Testis (tissue), 3 donors: ENCODE measurements around the gene CAPZB. TPM values are rescaled to one million over a fixed set of nuclear protein-coding genes. Genes with fewer than 3 reads are reported as not detected.

ENCODE experiments used
- DNase-seq: peaks from one replicate; pipeline ENCODE4 v3.0.0-alpha.2; 2019
- H3K27ac ChIP-seq, 2 donors: fragments of 200-600 bp; sonication (generic); one replicate each; pipeline ENCODE4 v1.5.1; 2019
- H3K27me3 ChIP-seq: fragments of 200-600 bp; sonication (generic); one replicate; pipeline ENCODE4 v1.5.1; 2019
- H3K36me3 ChIP-seq: fragments of 200-600 bp; sonication (generic); one replicate; pipeline ENCODE4 v1.5.1; 2017; ENCODE audit warnings: low read depth; ENCODE audit errors: missing control alignments
- H3K4me1 ChIP-seq: fragments of 200-600 bp; sonication (generic); one replicate; pipeline ENCODE4 v1.5.1; 2019
- H3K4me3 ChIP-seq, 2 donors: fragments of 200-600 bp; sonication (generic); one replicate each; pipeline ENCODE4 v1.5.1; 2017 to 2019
- H3K9me3 ChIP-seq: fragments of 200-600 bp; sonication (generic); one replicate; pipeline ENCODE4 v1.5.1; 2017
- POLR2A ChIP-seq: fragments of 450-650 bp; IDR thresholded peaks from one replicate; pipeline ENCODE4 v1.6.1; 2017; ENCODE audit warnings: antibody characterized with exemption, mild to moderate bottlenecking, moderate library complexity
- WGBS, 2 donors: methylation state at CpG; one replicate each; pipeline ENCODE4 v1.1.5; 2018; 5-methylcytosine and 5-hydroxymethylcytosine counted together
- intact Hi-C: fragments of 100-400 bp; cut with DNase I; formaldehyde crosslinking; loops from one replicate; pipeline ENCODE4 v1.15.1; 2023; ENCODE audit warnings: low total_unique reads
- polyA plus RNA-seq: library from polyadenylated mRNA; stranded (reverse); fragments of 350-450 nt; fragmentation: Illumina TruSeq; extraction: RNeasy Lipid Tissue Mini Kit (QIAGEN cat#74804); gene quantifications from one replicate; pipeline ENCODE4 v1.2.3, GENCODE V29; 2014; ENCODE audit warnings: low read depth, low replicate concordance; ENCODE audit not compliant: insufficient read depth
- total RNA-seq, 2 donors: library from RNA; depleted of rRNA; stranded (reverse); fragments of >200 nt; gene quantifications; one replicate each; pipeline ENCODE4 v1.2.3, GENCODE V29; 2016
- TF ChIP-seq, protein P1 (sequence below), 3 experiments: fragments of 450-650 bp in 2 of 3; fragments of 200-600 bp in 1 of 3; sonication (generic) in 1 of 3; IDR thresholded peaks; one replicate each; pipeline ENCODE4 v1.5.1; 2016 to 2019; ENCODE audit warnings: antibody characterized with exemption in 3 of 3, mild to moderate bottlenecking in 2 of 3, moderate library complexity in 1 of 3

Gene CAPZB
- total and polyA plus RNA-seq, 3 donors from 2014 or later, result 147 to 502 (median 207) TPM

DNA sequence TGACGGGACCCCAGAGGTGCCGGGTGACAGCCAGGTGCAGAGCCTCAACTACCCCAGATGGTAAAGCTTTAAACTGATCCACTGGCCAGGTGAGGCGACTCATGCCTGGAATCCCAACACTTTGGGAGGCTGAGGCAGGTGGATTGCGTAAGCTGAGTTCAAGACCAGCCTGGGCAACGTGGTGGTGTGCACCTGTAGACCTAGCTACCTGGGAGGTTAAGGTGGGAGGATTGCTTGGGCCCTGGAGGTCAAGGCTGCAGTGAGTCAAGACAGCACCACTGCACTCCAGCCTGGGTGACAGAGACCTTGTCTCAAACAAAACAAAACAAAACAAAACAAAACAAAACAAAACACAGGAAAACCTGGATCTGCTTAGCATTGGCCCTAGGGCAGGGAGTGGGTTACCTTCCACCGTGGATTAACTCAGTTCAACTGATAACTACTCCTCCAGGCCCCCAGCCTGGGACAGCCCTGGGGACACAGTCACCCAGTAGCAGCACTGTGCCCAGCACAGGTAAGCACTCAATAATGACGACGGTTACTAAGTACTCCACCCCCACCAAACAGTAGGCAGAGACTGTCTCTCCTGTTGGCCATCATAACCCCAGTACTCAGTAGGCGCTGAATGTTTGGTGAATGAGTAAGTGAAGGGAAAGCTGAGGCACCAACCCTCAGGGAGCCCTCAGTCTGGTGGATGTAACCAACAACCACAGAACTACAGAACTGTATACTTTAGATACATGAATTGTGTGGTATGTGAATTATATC lies 151.6 kb downstream of the CAPZB start:
- intact Hi-C loops, result no loop called here
- TF ChIP-seq, protein P1, sequence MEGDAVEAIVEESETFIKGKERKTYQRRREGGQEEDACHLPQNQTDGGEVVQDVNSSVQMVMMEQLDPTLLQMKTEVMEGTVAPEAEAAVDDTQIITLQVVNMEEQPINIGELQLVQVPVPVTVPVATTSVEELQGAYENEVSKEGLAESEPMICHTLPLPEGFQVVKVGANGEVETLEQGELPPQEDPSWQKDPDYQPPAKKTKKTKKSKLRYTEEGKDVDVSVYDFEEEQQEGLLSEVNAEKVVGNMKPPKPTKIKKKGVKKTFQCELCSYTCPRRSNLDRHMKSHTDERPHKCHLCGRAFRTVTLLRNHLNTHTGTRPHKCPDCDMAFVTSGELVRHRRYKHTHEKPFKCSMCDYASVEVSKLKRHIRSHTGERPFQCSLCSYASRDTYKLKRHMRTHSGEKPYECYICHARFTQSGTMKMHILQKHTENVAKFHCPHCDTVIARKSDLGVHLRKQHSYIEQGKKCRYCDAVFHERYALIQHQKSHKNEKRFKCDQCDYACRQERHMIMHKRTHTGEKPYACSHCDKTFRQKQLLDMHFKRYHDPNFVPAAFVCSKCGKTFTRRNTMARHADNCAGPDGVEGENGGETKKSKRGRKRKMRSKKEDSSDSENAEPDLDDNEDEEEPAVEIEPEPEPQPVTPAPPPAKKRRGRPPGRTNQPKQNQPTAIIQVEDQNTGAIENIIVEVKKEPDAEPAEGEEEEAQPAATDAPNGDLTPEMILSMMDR (IDR thresholded peaks at IDR 0.05), result no peak
- TF ChIP-seq POLR2A, result no peak
- H3K4me3 ChIP-seq, result no peak overlapping the region
- H3K27me3 ChIP-seq, result no peaks in the 10 kb centered on the region
- WGBS, 2 donors, result 77 to 85% methylated on average over 6 to 9 of the region's 9 CpGs
- H3K27ac ChIP-seq, result no peak overlapping the region
- DNase-seq, result no peak
- H3K36me3 ChIP-seq, result no peaks in the 10 kb centered on the region
- H3K9me3 ChIP-seq, result no peaks in the 10 kb centered on the region
- no peaks in the 10 kb centered on the region for H3K4me1 ChIP-seq

DNA sequence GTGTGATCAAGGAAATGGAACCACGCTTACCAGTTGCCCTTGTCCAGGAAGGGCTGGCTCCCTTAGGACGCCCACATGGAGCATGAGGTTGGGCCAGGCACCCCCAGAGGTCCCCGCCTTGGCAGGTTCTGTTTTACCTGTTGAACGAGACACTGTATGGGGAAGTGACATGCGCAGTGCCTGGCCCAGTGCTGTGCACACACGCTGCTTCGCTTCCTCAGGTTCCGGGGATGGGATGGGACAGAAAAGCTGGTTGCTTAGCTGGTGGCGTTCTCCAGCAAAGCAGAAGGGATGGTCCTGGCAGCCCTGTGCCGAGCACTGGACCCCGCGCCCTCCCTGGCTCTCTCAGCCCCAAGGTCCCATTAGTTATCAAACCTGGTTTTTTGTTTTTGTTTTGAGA lies 152.5 kb downstream of the CAPZB start:
- Histone ChIP-seq H3K27me3 (no peaks in the 10 kb centered on the region), H3K4me1 (no peaks in the 10 kb centered on the region), H3K27ac (no peak overlapping the region), H3K4me3 (no peak overlapping the region), H3K36me3 (no peaks in the 10 kb centered on the region), H3K9me3 (no peaks in the 10 kb centered on the region)
- TF ChIP-seq, protein P1 (IDR thresholded peaks at IDR 0.05), result no peak
- no peak for TF ChIP-seq POLR2A
- WGBS, 2 donors, result 92 to 93% methylated on average over 10 to 12 of the region's 12 CpGs
- DNase-seq, result no peak
- intact Hi-C loops, result no loop called here

DNA sequence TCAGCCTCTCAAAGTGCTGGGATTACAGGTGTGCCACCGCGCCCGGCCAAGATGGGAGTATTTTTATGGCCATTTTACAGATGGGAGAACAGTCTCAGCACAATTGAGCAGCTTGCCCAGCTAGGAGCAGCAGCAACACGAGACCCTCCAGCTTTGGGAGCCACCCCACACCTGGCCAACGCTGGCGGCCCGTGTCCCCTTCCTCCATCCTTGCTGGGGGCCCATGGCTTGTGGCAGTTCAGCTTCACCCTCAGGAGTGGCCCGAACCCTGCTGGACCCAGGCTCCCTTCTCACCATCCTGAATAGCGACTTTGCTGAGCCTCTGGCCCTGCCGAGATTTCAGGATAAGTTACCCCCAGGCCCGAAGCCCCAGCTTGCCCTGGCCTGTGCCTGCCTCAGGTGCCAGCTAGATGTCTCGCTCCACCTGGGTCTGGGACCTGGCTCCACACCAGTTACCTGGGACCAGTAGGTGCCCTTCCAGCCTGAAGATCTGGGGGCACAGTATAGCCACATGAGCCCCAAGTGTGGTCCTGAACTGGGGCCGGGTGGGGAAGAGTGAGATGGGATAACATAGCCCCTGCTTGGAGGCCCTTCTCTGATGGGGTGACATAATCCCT lies 154.0 kb downstream of the CAPZB start:
- Histone ChIP-seq H3K9me3 (no peaks in the 10 kb centered on the region), H3K36me3 (no peaks in the 10 kb centered on the region), H3K4me3 (no peak overlapping the region), H3K27me3 (no peaks in the 10 kb centered on the region), H3K4me1 (no peaks in the 10 kb centered on the region), H3K27ac (no peak overlapping the region)
- TF ChIP-seq, protein P1 (IDR thresholded peaks at IDR 0.05), result no peak
- TF ChIP-seq POLR2A, result no peak
- WGBS, 2 donors, result 85 to 93% methylated on average over 5 to 13 of the region's 13 CpGs
- intact Hi-C loops, result no loop called here
- DNase-seq, result no peak

DNA sequence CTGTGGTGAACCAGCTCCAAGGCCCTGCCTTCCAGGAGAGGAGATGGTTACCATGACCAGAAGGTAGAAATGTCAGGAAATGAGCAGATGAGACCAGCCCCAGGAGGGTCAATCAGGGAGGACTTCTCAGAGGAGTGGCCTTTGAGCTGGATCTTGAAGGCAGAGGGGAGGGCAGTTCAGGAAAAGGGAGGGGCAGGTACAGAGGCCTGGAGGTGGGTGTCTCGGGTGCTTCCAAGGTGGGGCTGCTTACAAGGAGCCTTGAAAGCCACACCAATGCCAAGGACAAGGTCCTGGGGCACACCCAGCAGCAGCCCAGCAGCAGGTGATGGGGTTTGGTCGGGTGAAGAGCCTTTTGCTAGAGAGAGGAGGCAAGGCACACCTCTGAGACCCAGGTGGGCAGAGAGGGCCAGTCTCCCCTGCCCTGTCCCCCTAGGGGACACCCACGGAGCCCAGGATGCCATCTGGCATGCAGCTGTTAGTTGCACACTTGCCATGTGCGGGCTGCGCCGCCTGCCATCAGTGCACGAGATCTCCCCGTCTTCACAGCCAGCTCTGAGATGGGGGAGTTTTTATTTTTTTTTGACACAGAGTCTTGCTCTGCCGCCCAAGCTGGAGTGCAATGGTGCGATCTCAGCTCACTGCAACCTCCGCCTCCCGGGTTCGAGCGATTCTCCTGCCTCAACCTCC lies 154.7 kb downstream of the CAPZB start:
- intact Hi-C loops, result no loop called here
- TF ChIP-seq POLR2A, result no peak
- TF ChIP-seq, protein P1 (IDR thresholded peaks at IDR 0.05), result no peak
- Histone ChIP-seq H3K4me1 (no peaks in the 10 kb centered on the region), H3K27me3 (no peaks in the 10 kb centered on the region), H3K4me3 (no peak overlapping the region), H3K36me3 (no peaks in the 10 kb centered on the region), H3K9me3 (no peaks in the 10 kb centered on the region), H3K27ac (no peak overlapping the region)
- WGBS, 2 donors, result 93 to 94% methylated on average over 12 to 14 of the region's 14 CpGs
- no peak for DNase-seq
